Sigmoid colon (tissue), 3 donors: ENCODE data around the gene MTMR3.

Experiments used
- POLR2A ChIP-seq, 2 donors: fragments of 450-650 bp; IDR thresholded peaks; one replicate each; pipeline ENCODE4 v1.6.1; 2016; ENCODE audit warnings: antibody characterized with exemption in 2 of 2, mild to moderate bottlenecking in 2 of 2, moderate library complexity in 2 of 2
- TF ChIP-seq, protein P1 (sequence below), 4 experiments: fragments of 450-650 bp in 3 of 4; fragments of 200-600 bp in 1 of 4; IDR thresholded peaks; one replicate each; pipeline ENCODE4 v1.5.1; 2016 to 2019; ENCODE audit warnings: antibody characterized with exemption in 4 of 4, mild to moderate bottlenecking in 3 of 4, moderate library complexity in 2 of 4

DNA sequence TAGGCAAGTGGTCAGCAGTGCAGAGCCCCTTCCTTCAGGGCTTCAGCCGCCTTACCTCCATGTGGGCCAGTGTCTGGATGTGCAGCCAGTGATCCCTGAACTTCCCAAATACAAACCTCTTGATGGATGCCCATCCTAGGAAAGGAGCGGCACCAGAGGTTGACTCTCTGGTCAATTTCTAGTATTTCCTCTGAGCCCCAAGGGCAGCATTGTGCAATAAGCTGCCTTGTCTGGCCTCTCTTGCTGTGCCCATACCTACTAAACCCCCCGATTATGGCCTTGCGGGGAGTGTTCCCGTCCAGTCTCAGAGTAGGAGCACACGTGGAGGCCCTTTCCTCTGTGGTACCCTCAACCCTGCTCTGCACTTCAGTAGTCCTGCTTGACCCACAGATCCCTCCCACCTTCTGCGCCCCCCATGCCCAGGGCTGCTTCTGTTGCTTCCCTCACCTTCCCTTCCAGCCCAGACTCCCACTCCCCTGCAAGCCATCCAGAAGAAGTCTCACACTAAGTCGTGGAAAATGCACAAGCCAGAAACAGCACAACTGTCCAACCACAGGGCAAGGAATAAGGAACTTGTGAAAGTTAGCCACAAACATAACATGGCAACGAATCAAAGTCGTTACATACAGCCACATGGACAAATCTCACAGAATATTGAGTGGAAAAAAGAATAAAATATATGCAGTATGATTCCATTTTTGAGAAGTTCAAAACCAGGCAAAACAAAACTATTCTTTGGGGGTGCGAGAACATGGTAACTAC lies 157.7 kb downstream of the MTMR3 start:
- TF ChIP-seq POLR2A (IDR thresholded peaks at IDR 0.05), result no peak
- TF ChIP-seq, protein P1, sequence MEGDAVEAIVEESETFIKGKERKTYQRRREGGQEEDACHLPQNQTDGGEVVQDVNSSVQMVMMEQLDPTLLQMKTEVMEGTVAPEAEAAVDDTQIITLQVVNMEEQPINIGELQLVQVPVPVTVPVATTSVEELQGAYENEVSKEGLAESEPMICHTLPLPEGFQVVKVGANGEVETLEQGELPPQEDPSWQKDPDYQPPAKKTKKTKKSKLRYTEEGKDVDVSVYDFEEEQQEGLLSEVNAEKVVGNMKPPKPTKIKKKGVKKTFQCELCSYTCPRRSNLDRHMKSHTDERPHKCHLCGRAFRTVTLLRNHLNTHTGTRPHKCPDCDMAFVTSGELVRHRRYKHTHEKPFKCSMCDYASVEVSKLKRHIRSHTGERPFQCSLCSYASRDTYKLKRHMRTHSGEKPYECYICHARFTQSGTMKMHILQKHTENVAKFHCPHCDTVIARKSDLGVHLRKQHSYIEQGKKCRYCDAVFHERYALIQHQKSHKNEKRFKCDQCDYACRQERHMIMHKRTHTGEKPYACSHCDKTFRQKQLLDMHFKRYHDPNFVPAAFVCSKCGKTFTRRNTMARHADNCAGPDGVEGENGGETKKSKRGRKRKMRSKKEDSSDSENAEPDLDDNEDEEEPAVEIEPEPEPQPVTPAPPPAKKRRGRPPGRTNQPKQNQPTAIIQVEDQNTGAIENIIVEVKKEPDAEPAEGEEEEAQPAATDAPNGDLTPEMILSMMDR (IDR thresholded peaks at IDR 0.05), result no peak
